ENCODE data around the gene VWA8. TPM values are rescaled to one million over a fixed set of nuclear protein-coding genes. Genes with fewer than 3 reads are reported as not detected.

VWA8 gene
- total RNA-seq, 4 donors from 2014 or later: 19.5 to 26.2 (median 21.6) TPM

DNA sequence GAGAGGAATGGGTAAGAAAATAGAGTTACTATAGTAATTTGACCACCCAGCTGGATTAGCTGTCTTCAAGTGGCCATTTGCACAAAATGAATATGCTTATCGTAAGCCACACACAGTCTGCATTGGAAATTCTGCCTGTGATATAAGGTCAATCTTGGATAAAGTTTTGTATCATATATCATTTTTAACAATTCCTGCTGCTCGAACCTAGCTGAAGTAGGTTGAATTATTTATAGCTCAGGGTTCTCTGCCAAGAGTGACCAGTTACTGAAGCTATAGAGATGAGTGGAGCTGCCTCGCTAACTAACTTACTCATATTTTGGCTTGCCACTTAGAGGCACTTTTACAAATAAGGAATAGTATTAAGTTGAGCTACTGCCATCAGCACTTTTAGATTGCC lies 282.7 kb downstream of the VWA8 start:
- WGBS: 49% methylated on average over 3 of the region's 3 CpGs
- intact Hi-C loops (cut with DNase I): no loop called here
- no peak for DNase-seq (ENCODE audit: extremely low spot score)
- no peak for TF ChIP-seq EP300 (IDR thresholded peaks at IDR 0.05)
- TF ChIP-seq, protein P1, sequence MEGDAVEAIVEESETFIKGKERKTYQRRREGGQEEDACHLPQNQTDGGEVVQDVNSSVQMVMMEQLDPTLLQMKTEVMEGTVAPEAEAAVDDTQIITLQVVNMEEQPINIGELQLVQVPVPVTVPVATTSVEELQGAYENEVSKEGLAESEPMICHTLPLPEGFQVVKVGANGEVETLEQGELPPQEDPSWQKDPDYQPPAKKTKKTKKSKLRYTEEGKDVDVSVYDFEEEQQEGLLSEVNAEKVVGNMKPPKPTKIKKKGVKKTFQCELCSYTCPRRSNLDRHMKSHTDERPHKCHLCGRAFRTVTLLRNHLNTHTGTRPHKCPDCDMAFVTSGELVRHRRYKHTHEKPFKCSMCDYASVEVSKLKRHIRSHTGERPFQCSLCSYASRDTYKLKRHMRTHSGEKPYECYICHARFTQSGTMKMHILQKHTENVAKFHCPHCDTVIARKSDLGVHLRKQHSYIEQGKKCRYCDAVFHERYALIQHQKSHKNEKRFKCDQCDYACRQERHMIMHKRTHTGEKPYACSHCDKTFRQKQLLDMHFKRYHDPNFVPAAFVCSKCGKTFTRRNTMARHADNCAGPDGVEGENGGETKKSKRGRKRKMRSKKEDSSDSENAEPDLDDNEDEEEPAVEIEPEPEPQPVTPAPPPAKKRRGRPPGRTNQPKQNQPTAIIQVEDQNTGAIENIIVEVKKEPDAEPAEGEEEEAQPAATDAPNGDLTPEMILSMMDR (IDR thresholded peaks at IDR 0.05): no peak
- TF ChIP-seq POLR2AphosphoS5 (IDR thresholded peaks at IDR 0.05): no peak
- peaks cover 7 to 24% (median 19%) of the 10 kb centered on the region in 4 donors for H3K4me1 ChIP-seq
- no peaks in the 10 kb centered on the region for H3K27me3 ChIP-seq
- H3K9me3 ChIP-seq: no peaks in the 10 kb centered on the region
- H3K27ac ChIP-seq (replicated peaks in 1 of 4): peak overlapping the region; percentile 25 to 67 (median 48)
- H3K36me3 ChIP-seq: peaks cover 0 to 3% (median under 1%) of the 10 kb centered on the region in 4 donors
- H3K4me3 ChIP-seq: no peak overlapping the region

DNA sequence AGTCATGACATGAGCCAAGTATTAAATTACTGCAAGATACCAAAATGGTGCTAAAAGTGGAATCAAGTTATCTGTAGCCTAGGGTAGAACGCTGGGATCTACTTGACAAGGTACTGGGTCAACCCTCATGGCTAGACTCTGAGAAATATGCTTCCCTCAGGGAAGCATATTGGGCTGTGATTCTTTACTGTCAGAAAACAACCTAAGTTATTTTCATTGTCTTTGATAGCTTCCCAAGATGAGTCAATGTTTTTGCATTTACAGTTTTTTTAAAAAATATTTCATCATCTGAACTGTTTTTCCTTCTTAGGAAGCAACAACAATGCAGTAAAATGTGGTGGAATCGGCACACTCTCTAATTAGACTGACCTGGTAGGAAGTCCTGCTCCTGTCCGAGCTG lies 285.6 kb downstream of the VWA8 start:
- no peak for DNase-seq (ENCODE audit: extremely low spot score)
- H3K4me1 ChIP-seq: peaks cover 7 to 24% (median 19%) of the 10 kb centered on the region in 4 donors
- 89% methylated on average over 3 of the region's 3 CpGs for WGBS
- H3K27me3 ChIP-seq: no peaks in the 10 kb centered on the region
- no peak overlapping the region for H3K4me3 ChIP-seq
- no peaks in the 10 kb centered on the region for H3K9me3 ChIP-seq
- intact Hi-C loops (cut with DNase I): no loop called here
- TF ChIP-seq POLR2A (IDR thresholded peaks at IDR 0.05; ENCODE audit: low read depth) (no peak), POLR2AphosphoS5 (IDR thresholded peaks at IDR 0.05) (no peak), EP300 (IDR thresholded peaks at IDR 0.05) (no peak)
- TF ChIP-seq, protein P1 (IDR thresholded peaks at IDR 0.05): no peak
- no peaks in the 10 kb centered on the region for H3K36me3 ChIP-seq
- H3K27ac ChIP-seq (replicated peaks in 1 of 4): no peak overlapping the region

DNA sequence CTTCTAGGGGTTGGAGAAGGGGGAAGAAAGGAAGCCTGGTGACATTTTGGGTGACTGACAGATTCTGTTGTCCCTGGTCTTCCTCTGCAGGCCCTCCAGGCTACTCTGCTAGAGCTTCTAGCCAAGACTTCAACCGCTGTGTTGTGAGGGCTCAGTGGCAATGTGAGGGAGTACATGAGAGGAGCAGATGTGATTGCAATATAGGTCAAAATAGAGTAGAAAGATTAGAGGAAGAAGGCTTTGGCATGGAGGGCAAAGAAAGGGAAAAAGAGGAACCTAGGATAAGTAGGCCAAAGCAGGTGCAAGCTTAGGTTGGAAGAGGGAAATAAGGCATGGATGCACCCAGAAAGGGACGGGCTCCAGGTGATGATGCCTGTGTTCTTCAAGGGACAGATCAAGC lies 286.7 kb downstream of the VWA8 start:
- Histone ChIP-seq H3K27me3 (no peaks in the 10 kb centered on the region), H3K4me1 (peaks cover 3 to 19% (median 16%) of the 10 kb centered on the region in 4 donors), H3K27ac (replicated peaks in 1 of 4) (no peak overlapping the region), H3K9me3 (no peaks in the 10 kb centered on the region), H3K36me3 (no peaks in the 10 kb centered on the region), H3K4me3 (no peak overlapping the region)
- WGBS: 50% methylated on average over 2 of the region's 2 CpGs
- intact Hi-C loops (cut with DNase I): loop anchor here (5.0 kb wide), 2 partner anchors 158 to 368 kb away; no protein-coding TSS in a partner anchor
- TF ChIP-seq, protein P1 (IDR thresholded peaks at IDR 0.05): no peak
- TF ChIP-seq POLR2A (IDR thresholded peaks at IDR 0.05; ENCODE audit: low read depth) (no peak), EP300 (IDR thresholded peaks at IDR 0.05) (no peak), POLR2AphosphoS5 (IDR thresholded peaks at IDR 0.05) (no peak)
- DNase-seq (ENCODE audit: extremely low spot score): no peak

DNA sequence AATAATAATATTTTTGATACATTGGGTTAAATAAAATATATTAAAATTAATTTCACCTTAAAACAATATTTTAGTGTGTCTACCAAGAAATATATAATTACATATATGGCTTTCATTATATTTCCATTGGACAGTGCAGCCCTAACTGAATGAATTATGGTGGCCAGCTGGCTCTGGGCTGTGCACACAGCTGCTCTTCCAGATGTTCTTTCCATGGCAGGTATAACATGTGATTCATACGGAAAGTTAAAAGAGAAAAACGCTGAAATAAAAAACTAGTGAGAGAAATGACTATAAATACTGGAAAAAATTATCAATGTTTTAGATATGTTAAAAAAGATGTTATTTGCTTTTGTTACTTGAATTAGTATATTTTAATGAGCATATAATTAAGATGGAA lies 287.3 kb downstream of the VWA8 start:
- DNase-seq (ENCODE audit: extremely low spot score): no peak
- no peaks in the 10 kb centered on the region for H3K9me3 ChIP-seq

More for the DNA sequence above, 287.3 kb downstream of the VWA8 start:
- Histone ChIP-seq H3K36me3 (no peaks in the 10 kb centered on the region), H3K27ac (replicated peaks in 1 of 4) (no peak overlapping the region), H3K27me3 (no peaks in the 10 kb centered on the region), H3K4me3 (no peak overlapping the region), H3K4me1 (peaks cover 0 to 19% (median 15%) of the 10 kb centered on the region in 4 donors)
- TF ChIP-seq POLR2AphosphoS5 (IDR thresholded peaks at IDR 0.05) (no peak), POLR2A (IDR thresholded peaks at IDR 0.05; ENCODE audit: low read depth) (no peak), EP300 (IDR thresholded peaks at IDR 0.05) (no peak)
- TF ChIP-seq, protein P1 (IDR thresholded peaks at IDR 0.05): no peak
- intact Hi-C loops (cut with DNase I): loop anchor here (5.0 kb wide), 2 partner anchors 159 to 369 kb away; no protein-coding TSS in a partner anchor
- WGBS: 73% methylated on average over 2 of the region's 2 CpGs
